Activated effector memory CD4-positive, alpha-beta T cell treated with anti-CD3 and anti-CD28 coated beads, Interleukin-2, amount 50 U/mL, for 16 hours (primary cell): ENCODE results near the gene RECK.
A peak's percentile ranks its signal among the peaks of the same experiment; 100 is the strongest.
"Not testable (repeated sequence)": the region's sequence is repeated elsewhere in the genome, so short reads cannot be mapped to it uniquely, and the experiment has no call there.

Experiments used
- DNase-seq: peaks from one replicate; pipeline ENCODE4 v3.0.0-alpha.2; 2020

RECK gene

GRCh38 chr9:36074870-36075532, 38.3 kb downstream of the RECK start:
- no peak for DNase-seq

- no peak for DNase-seq
Measured at GRCh38 chr9:36078051-36078450, 41.3 kb downstream of the RECK start.

GRCh38 chr9:36080519-36080918, 43.8 kb downstream of the RECK start:
- no peak for DNase-seq

GRCh38 chr9:36082931-36083330, 46.2 kb downstream of the RECK start:
- DNase-seq, result no peak

GRCh38 chr9:36086442-36086841, 49.7 kb downstream of the RECK start:
- DNase-seq, result no peak

GRCh38 chr9:36087054-36087453, 50.3 kb downstream of the RECK start:
- DNase-seq, result not testable (repeated sequence)

- no peak for DNase-seq
Measured at GRCh38 chr9:36088020-36088419, 51.3 kb downstream of the RECK start.

GRCh38 chr9:36091026-36091953, 54.6 kb downstream of the RECK start:
- no peak for DNase-seq

- DNase-seq, result no peak
Measured at GRCh38 chr9:36092014-36092413, 55.3 kb downstream of the RECK start.

- DNase-seq, result peak; percentile 72
Measured at GRCh38 chr9:36092509-36093215, 55.9 kb downstream of the RECK start.

- DNase-seq, result no peak
Measured at GRCh38 chr9:36093384-36093783, 56.7 kb downstream of the RECK start.

- no peak for DNase-seq
Measured at GRCh38 chr9:36099718-36100117, 63.0 kb downstream of the RECK start.

GRCh38 chr9:36100532-36100931, 63.8 kb downstream of the RECK start:
- DNase-seq, result no peak

- DNase-seq, result no peak
Measured at GRCh38 chr9:36101916-36102741, 65.4 kb downstream of the RECK start.

GRCh38 chr9:36102742-36103495, 66.2 kb downstream of the RECK start:
- peak; percentile 95 for DNase-seq

- no peak for DNase-seq
Measured at GRCh38 chr9:36109071-36109470, 72.4 kb downstream of the RECK start.

GRCh38 chr9:36110434-36110833, 73.7 kb downstream of the RECK start:
- no peak for DNase-seq

- DNase-seq, result no peak
Measured at GRCh38 chr9:36112516-36112915, 75.8 kb downstream of the RECK start.

GRCh38 chr9:36113999-36114398, 77.3 kb downstream of the RECK start:
- DNase-seq, result no peak

- DNase-seq, result no peak
Measured at GRCh38 chr9:36116593-36116992, 79.9 kb downstream of the RECK start.

GRCh38 chr9:36118201-36118600, 81.5 kb downstream of the RECK start:
- DNase-seq, result no peak

GRCh38 chr9:36118706-36119105, 82.0 kb downstream of the RECK start:
- DNase-seq, result no peak
